ENCODE results near the gene NCOA1. TPM values are rescaled to one million over a fixed set of nuclear protein-coding genes. Genes with fewer than 3 reads are reported as not detected.

The NCOA1 gene
- total and polyA plus RNA-seq, 12 donors = 8.6 to 36.7 (median 32.0) TPM

- no peak overlapping the region for H3K4me3 ChIP-seq
- H3K9me3 ChIP-seq = no peaks in the 10 kb centered on the region
- no peak for DNase-seq
- H3K36me3 ChIP-seq = no peaks in the 10 kb centered on the region
- intact Hi-C loops (cut with DNase I) = loop anchor here in 3 of 10 donors (10.0 kb wide), 2 partner anchors 157 to 207 kb away; no protein-coding TSS in a partner anchor
- H3K4me1 ChIP-seq = peaks cover 11 to 85% (median 39%) of the 10 kb centered on the region in 9 donors
- no peak for ATAC-seq
- WGBS, 2 donors = 72 to 73% methylated on average over 4 of the region's 4 CpGs
- no peaks in the 10 kb centered on the region for H3K27me3 ChIP-seq
- no peak for TF ChIP-seq CTCF (IDR thresholded peaks at IDR 0.05)
- no peak overlapping the region for H3K27ac ChIP-seq
Measured at GRCh38 chr2:24498121-24498520, 7.1 kb downstream of the NCOA1 start.

GRCh38 chr2:24501813-24502212, 10.8 kb downstream of the NCOA1 start:
- no peak for DNase-seq
- no peaks in the 10 kb centered on the region for H3K27me3 ChIP-seq
- H3K27ac ChIP-seq = no peak overlapping the region
- WGBS, 2 donors = 60 to 70% methylated on average over 2 of the region's 2 CpGs
- ATAC-seq = no peak
- peaks cover 6 to 76% (median 29%) of the 10 kb centered on the region in 9 donors for H3K4me1 ChIP-seq
- no peaks in the 10 kb centered on the region for H3K36me3 ChIP-seq
- no peaks in the 10 kb centered on the region for H3K9me3 ChIP-seq
- intact Hi-C loops (cut with DNase I) = no loop called here
- no peak overlapping the region for H3K4me3 ChIP-seq
- TF ChIP-seq CTCF (IDR thresholded peaks at IDR 0.05) = no peak

- DNase-seq (no peak), ATAC-seq (peak in 2 of 8 donors; percentile 39)
- no peak overlapping the region for H3K4me3 ChIP-seq
- no peak overlapping the region for H3K27ac ChIP-seq
- no peaks in the 10 kb centered on the region for H3K36me3 ChIP-seq
- TF ChIP-seq CTCF (IDR thresholded peaks at IDR 0.05) = no peak
- no peaks in the 10 kb centered on the region for H3K9me3 ChIP-seq
- 84 to 95% methylated on average over 6 of the region's 6 CpGs for WGBS, 2 donors
- peaks cover 6 to 73% (median 49%) of the 10 kb centered on the region in 9 donors for H3K4me1 ChIP-seq
- H3K27me3 ChIP-seq = no peaks in the 10 kb centered on the region
- intact Hi-C loops (cut with DNase I) = no loop called here
Measured at GRCh38 chr2:24505534-24506275, 14.7 kb downstream of the NCOA1 start.

- Histone ChIP-seq H3K4me3 (no peak overlapping the region), H3K27ac (no peak overlapping the region), H3K9me3 (no peaks in the 10 kb centered on the region), H3K4me1 (peaks cover 0 to 76% (median 63%) of the 10 kb centered on the region in 9 donors), H3K27me3 (no peaks in the 10 kb centered on the region), H3K36me3 (no peaks in the 10 kb centered on the region)
- TF ChIP-seq CTCF (IDR thresholded peaks at IDR 0.05) = no peak
- ATAC-seq (no peak), DNase-seq (no peak)
- WGBS, 2 donors = 48 to 64% methylated on average over 4 of the region's 4 CpGs
- intact Hi-C loops (cut with DNase I) = no loop called here
Measured at GRCh38 chr2:24507549-24507948, 16.5 kb downstream of the NCOA1 start.
